Duodenal mucosa (tissue), 2 donors: ENCODE results near the gene SIGMAR1.
"Not testable (repeated sequence)": the region's sequence is repeated elsewhere in the genome, so short reads cannot be mapped to it uniquely, and the experiment has no call there.

ENCODE experiments used
- H3K27ac ChIP-seq: one replicate; pipeline ENCODE4 v1.7.0; 2013; ENCODE audit warnings: low read depth, low read length
- H3K27me3 ChIP-seq, 2 donors: one replicate each; pipeline ENCODE4 v1.7.0; 2013; ENCODE audit warnings: low read length in 2 of 2, control low read depth in 1 of 2; ENCODE audit not compliant: insufficient read depth in 2 of 2, control insufficient read depth in 1 of 2
- H3K36me3 ChIP-seq, 2 donors: one replicate each; pipeline ENCODE4 v1.7.0; 2013; ENCODE audit warnings: low read length in 2 of 2, control low read depth in 1 of 2; ENCODE audit not compliant: insufficient read depth in 2 of 2, control insufficient read depth in 1 of 2
- H3K4me1 ChIP-seq, 2 donors: one replicate each; pipeline ENCODE4 v1.7.0; 2013; ENCODE audit warnings: low read length in 2 of 2, control low read depth in 1 of 2; ENCODE audit not compliant: insufficient read depth in 2 of 2, control insufficient read depth in 1 of 2
- H3K4me3 ChIP-seq, 2 donors: one replicate each; pipeline ENCODE4 v1.7.0; 2013; ENCODE audit warnings: low read length in 2 of 2, low read depth in 1 of 2
- H3K9ac ChIP-seq, 2 donors: one replicate each; pipeline ENCODE4 v1.7.0; 2013; ENCODE audit warnings: low read length in 2 of 2, low read depth in 1 of 2
- H3K9me3 ChIP-seq, 2 donors: one replicate each; pipeline ENCODE4 v1.7.0; 2013; ENCODE audit warnings: low read length in 2 of 2, control low read depth in 1 of 2; ENCODE audit not compliant: control insufficient read depth in 1 of 2

SIGMAR1 gene

DNA sequence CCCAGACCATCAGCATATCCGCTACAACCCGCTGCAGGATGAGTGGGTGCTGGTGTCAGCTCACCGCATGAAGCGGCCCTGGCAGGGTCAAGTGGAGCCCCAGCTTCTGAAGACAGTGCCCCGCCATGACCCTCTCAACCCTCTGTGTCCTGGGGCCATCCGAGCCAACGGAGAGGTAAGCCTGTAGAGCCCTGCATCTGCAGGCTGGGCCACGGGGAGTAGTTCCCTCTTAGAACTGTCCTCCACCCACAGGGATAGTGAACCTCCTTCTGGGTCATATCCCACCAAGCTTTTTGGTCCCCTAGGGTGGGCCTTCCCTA is 9.5 kb upstream of the SIGMAR1 start:
- H3K9me3 ChIP-seq, result no peaks in the 10 kb centered on the region
- peak overlapping the region; percentile 97 to 99 for H3K4me3 ChIP-seq
- peak overlapping the region; percentile 95 to 100 for H3K9ac ChIP-seq
- peak overlapping the region; percentile 88 for H3K27ac ChIP-seq
- peaks cover 39 to 49% of the 10 kb centered on the region in 2 donors for H3K4me1 ChIP-seq
- H3K36me3 ChIP-seq, result peaks cover 17 to 28% of the 10 kb centered on the region in 2 donors
- H3K27me3 ChIP-seq, result no peaks in the 10 kb centered on the region

DNA sequence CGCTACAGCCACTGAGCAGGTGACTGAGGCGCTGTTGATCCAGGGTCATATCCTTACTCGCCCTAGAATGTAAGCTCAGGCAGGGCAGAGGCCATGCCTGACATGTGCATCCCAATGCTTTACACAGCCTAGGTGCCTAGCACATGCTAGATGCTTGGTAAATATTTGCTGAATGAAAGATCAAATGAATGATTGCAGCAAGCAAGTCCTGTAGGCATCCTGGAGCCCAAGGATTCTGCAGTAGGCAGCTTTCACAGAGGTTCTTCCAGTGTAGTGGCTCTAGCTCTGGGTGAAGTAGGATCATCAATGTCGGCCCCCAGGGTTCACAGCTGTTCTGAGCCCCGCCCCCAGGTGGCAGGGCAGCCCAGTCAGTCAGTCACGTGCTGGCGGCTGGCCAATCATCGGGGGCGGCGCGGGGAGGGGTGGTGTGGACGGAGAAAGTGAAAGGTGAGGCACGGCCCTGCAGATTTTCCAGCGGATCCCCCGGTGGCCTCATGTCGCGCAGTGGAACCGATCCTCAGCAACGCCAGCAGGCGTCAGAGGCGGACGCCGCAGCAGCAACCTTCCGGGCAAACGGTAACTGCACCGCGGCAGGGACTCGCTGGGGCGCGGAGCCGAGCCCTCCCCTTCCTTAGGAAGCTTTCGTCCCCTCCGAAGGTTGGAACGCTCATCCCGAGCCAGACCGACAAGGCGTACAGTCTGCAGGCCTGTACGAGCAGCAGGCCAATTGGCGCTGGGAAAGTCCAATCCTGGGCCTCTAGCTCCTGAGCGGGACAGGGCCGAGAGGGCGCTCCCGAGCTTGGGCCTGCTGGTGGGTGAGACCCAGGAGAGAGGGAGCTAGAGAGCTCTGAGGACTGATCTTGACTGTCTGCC is 8.9 kb upstream of the SIGMAR1 start, which contains the start of gene GALT:
TSS of gene GALT (plus strand) at position 465 of the 873 bp plus-strand sequence. CDS start at position 495, 30 bp downstream.
- Histone ChIP-seq H3K4me3 (peak within 1 kb of the TSS; percentile 97 to 99), H3K9me3 (no peaks in the 10 kb centered on the region), H3K27ac (peak within 1 kb of the TSS; percentile 88), H3K27me3 (no peaks in the 10 kb centered on the region), H3K9ac (peak within 1 kb of the TSS; percentile 95 to 100), H3K36me3 (peaks cover 17 to 28% of the 10 kb centered on the region in 2 donors), H3K4me1 (peaks cover 33 to 45% of the 10 kb centered on the region in 2 donors)

GRCh38 chr9:34644766-34645314 is 7.3 kb upstream of the SIGMAR1 start:
- peak overlapping the region in 1 of 2 donors; percentile 29 for H3K4me3 ChIP-seq
- H3K27me3 ChIP-seq, result no peaks in the 10 kb centered on the region
- H3K9me3 ChIP-seq, result no peaks in the 10 kb centered on the region
- no peak overlapping the region for H3K9ac ChIP-seq
- peaks cover 29 to 40% of the 10 kb centered on the region in 2 donors for H3K4me1 ChIP-seq
- H3K27ac ChIP-seq, result no peak overlapping the region
- peaks cover 17 to 19% of the 10 kb centered on the region in 2 donors for H3K36me3 ChIP-seq

GRCh38 chr9:34642679-34643078 is 5.1 kb upstream of the SIGMAR1 start:
- Histone ChIP-seq H3K36me3 (no peaks in the 10 kb centered on the region), H3K27me3 (no peaks in the 10 kb centered on the region), H3K9me3 (no peaks in the 10 kb centered on the region), H3K27ac (no peak overlapping the region), H3K4me3 (no peak overlapping the region), H3K4me1 (peaks cover 29 to 40% of the 10 kb centered on the region in 2 donors), H3K9ac (no peak overlapping the region)

DNA sequence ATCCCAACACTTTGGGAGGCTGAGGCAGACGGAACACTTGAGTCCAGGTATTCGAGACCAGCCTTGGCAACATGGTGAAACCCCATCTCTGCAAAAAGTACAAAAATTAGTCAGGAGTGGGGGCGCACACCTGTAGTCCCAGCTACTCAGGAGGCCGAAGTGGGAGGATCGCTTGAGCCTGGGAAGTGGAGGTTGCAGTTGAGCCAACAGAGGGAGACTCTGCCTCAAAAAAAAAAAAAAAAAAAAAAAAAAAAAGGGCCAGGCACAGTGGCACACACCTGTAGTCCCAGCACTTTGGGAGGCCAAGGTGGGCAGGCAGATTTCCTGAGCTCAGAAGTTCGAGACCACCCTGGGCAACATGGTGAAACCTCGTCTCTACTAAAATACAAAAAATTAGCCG is 1.7 kb upstream of the SIGMAR1 start:
- not testable (repeated sequence) for H3K27me3 ChIP-seq, H3K9me3 ChIP-seq, H3K9ac ChIP-seq, H3K27ac ChIP-seq, H3K4me3 ChIP-seq
- Histone ChIP-seq H3K4me1 (peaks cover 18 to 31% of the 10 kb centered on the region in 2 donors), H3K36me3 (peaks cover 4 to 15% of the 10 kb centered on the region in 2 donors)

DNA sequence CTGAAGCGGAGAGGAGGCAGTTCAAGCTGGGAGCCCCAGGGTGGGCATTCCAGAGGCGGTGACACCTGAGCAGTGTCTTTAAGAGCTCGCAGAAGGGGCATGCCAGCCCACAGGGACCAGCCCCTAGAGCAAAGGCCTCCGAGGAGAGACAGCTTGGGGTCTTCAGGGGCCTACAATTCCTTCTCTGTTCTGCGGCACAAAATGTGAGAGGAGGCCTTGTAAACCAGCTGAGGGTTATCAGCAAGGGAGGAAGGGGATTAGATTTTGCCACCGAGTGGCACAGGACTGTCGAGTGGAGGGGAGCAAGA is 505 bp upstream of the SIGMAR1 start:
- Histone ChIP-seq H3K9me3 (no peaks in the 10 kb centered on the region), H3K4me1 (peaks cover 21 to 31% of the 10 kb centered on the region in 2 donors), H3K4me3 (peak overlapping the region; percentile 76 to 90)

DNA sequence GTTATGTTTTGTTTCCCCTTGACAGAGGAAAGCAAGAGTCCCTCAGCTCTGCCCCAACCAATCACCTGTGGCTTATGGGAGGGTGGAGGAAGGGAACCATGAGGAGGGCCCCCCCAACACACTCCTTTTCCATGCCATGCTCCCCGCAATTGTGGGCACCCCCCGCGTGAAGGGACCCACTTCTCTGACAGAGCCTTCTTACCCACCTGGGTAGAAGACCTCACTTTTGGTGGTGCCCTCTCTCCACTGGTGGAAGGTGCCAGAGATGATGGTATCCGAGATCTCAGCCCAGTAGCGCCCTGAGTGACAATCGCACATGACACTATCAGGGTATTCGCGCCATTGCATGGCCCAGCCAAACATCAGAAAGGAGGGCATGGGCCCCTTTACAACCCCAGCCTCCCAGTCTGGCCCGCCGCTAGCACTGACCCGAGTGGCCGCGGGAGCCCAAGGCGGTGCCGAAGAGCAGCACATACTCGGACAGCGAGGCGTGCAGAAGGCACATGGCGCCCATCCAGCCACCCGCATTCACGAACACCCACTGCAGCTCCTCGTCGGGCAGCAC is 714 bp downstream of the SIGMAR1 start:
- H3K36me3 ChIP-seq, result peaks cover 4 to 15% of the 10 kb centered on the region in 2 donors
- H3K27me3 ChIP-seq, result no peaks in the 10 kb centered on the region
- H3K4me3 ChIP-seq, result peak overlapping the region; percentile 76 to 90
- peak overlapping the region; percentile 89 to 94 for H3K9ac ChIP-seq
- no peaks in the 10 kb centered on the region for H3K9me3 ChIP-seq
- H3K4me1 ChIP-seq, result peaks cover 21 to 31% of the 10 kb centered on the region in 2 donors
- peak overlapping the region; percentile 72 for H3K27ac ChIP-seq

More for the DNA sequence above, 505 bp upstream of the SIGMAR1 start:
- H3K36me3 ChIP-seq, result peaks cover 4 to 15% of the 10 kb centered on the region in 2 donors
- H3K27me3 ChIP-seq, result no peaks in the 10 kb centered on the region
- peak overlapping the region; percentile 89 to 94 for H3K9ac ChIP-seq
- H3K27ac ChIP-seq, result peak overlapping the region; percentile 72

DNA sequence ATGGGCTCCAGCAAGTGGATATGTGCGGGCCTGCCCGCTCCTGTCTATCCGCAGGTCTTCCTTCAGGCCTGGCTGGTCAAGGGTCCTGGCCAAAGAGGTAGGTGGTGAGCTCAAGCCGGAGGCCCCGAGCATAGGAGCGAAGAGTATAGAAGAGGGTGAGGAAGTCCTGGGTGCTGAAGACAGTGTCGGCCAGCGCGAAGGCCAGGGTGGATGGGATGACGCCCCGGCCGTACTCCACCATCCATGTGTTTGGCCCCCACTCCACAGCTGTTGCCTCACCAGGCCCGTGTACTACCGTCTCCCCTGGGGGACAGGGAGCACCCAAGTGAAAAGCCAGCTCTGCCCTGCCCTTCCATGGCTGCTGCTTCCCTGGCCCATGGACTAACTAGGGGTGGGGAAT is 2.0 kb downstream of the SIGMAR1 start:
- Histone ChIP-seq H3K36me3 (peaks cover 4 to 15% of the 10 kb centered on the region in 2 donors), H3K4me1 (peaks cover 26 to 32% of the 10 kb centered on the region in 2 donors), H3K9ac (peak overlapping the region in 1 of 2 donors; percentile 10), H3K27ac (no peak overlapping the region), H3K9me3 (no peaks in the 10 kb centered on the region), H3K27me3 (peaks cover 0 to 3% of the 10 kb centered on the region in 2 donors), H3K4me3 (no peak overlapping the region)

GRCh38 chr9:34634551-34635248 is 2.9 kb downstream of the SIGMAR1 start:
- no peak overlapping the region for H3K4me3 ChIP-seq
- H3K27ac ChIP-seq, result no peak overlapping the region
- peaks cover 0 to 3% of the 10 kb centered on the region in 2 donors for H3K27me3 ChIP-seq
- H3K36me3 ChIP-seq, result peaks cover 4 to 15% of the 10 kb centered on the region in 2 donors
- peaks cover 32 to 39% of the 10 kb centered on the region in 2 donors for H3K4me1 ChIP-seq
- H3K9ac ChIP-seq, result no peak overlapping the region
- H3K9me3 ChIP-seq, result no peaks in the 10 kb centered on the region
